ENCODE measurements around the gene VEGFB. TPM values are rescaled to one million over a fixed set of nuclear protein-coding genes. Genes with fewer than 3 reads are reported as not detected.

The VEGFB gene
- total RNA-seq, 1 experiment from 2014 or later: 47.5 TPM

DNA sequence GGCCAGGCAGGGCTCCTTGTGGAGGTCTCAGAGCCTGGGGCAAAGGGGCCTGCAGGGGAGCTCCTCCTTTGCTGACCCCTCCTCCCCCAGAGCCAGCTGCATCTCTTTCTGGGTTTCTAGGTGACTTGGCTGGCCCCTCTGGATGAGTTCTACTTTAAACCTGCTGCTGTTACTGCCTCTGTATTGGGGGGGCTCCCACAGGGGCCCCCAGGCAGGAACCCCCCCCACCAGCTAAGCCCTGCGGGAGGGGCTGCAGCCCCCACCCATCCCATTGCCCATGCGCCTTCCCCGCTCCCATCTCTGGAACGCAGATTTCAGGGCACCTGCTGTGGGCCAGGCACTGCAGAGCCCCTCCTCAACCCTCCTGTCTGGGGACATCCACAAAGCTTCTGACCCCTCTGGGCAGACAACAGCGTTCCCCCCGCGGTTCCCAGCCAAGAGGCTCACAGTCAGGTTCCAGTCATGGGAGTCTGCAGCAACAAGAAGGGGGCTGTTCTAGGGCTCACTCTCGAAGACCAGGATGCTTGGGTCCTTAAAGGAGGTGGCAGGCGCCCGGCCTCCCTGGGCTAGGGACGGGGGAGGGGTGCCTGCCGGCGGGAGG is 16.1 kb downstream of the VEGFB start:
- Histone ChIP-seq H3K4me3 (replicated peaks in 1 of 2; ENCODE audit: low read depth in 1 of 2, low read length in 2 of 2) (peak overlapping the region; percentile 62 to 98), H3K4me1 (ENCODE audit: control insufficient read depth in 1 of 2, insufficient read depth in 2 of 2, low read length in 2 of 2) (peaks cover 24 to 58% of the 10 kb centered on the region in 2 experiments), H3K9me3 (ENCODE audit: control insufficient read depth in 1 of 2, insufficient read depth in 1 of 2, low read depth in 1 of 2, low read length in 2 of 2) (no peaks in the 10 kb centered on the region), H3K36me3 (ENCODE audit: control insufficient read depth in 1 of 2, insufficient read depth in 2 of 2, low read length in 2 of 2) (peaks cover 2 to 13% of the 10 kb centered on the region in 2 experiments; a peak in 2 of 4 replicates), H3K4me2 (ENCODE audit: low read length) (peak overlapping the region; percentile 95), H4K20me1 (ENCODE audit: insufficient read depth) (no peaks in the 10 kb centered on the region), H3K27ac (ENCODE audit: low read depth, low read length) (peak overlapping the region; percentile 89; the same call in 1 of the 2 replicates), H3K9me2 (ENCODE audit: insufficient read depth) (no peaks in the 10 kb centered on the region), H3K9ac (ENCODE audit: low read length) (peak overlapping the region; percentile 97), H2AFZ (ENCODE audit: low read depth, low read length, poor library complexity, severe bottlenecking) (no peak overlapping the region), H3K79me2 (ENCODE audit: insufficient read depth, low read length) (peaks cover 44% of the 10 kb centered on the region), H3K27me3 (ENCODE audit: insufficient read depth, low read length) (no peaks in the 10 kb centered on the region)
- POLR2A ChIA-PET: interaction anchor here (1.0 to 1.6 kb wide), 3 partner anchors 9 to 68 kb away, joined by 4 to 6 read pairs (median 4); partner anchors contain the start of genes FKBP2 and PRDX5
- ATAC-seq (peak; percentile 18), DNase-seq (ENCODE audit: low read depth, low spot score) (no peak)
- RAD21 ChIA-PET (ENCODE audit: low non-redundant PET in 1 of 2, low total read pairs in 2 of 2, uncharacterized antibody in 2 of 2, unreplicated experiment in 2 of 2): no interaction called here
- intact Hi-C loops (cut with micrococcal nuclease): loop anchor here (2.0 kb wide), 1 partner anchor 54 kb away; the partner anchor contains the start of gene ESRRA
- no TSS peak for BruUV-seq (replicated peaks)
- TF ChIP-seq POLR2AphosphoS5 (IDR thresholded peaks at IDR 0.05; ENCODE audit: low read depth, low read length) (no peak), SP1 (IDR thresholded peaks at IDR 0.05; ENCODE audit: low read depth) (no peak), EZH2 (IDR thresholded peaks at IDR 0.05) (no peak), SIN3A (IDR thresholded peaks at IDR 0.05; ENCODE audit: low read depth) (no peak), JUND (IDR thresholded peaks at IDR 0.05) (no peak), EZH2phosphoT487 (IDR thresholded peaks at IDR 0.05; ENCODE audit: borderline replicate concordance) (no peak), YY1 (IDR thresholded peaks at IDR 0.05; ENCODE audit: extremely low read depth, insufficient replicate concordance, low read depth, low read length) (no peak), FOSL1 (IDR thresholded peaks at IDR 0.05; ENCODE audit: low read depth) (no peak), EGR1 (IDR thresholded peaks at IDR 0.05; ENCODE audit: low read depth) (no peak), POLR2A (IDR thresholded peaks at IDR 0.05; ENCODE audit: borderline replicate concordance, extremely low read depth, insufficient read depth, insufficient read length) (no peak), ELF1 (IDR thresholded peaks at IDR 0.05; ENCODE audit: borderline replicate concordance, low read depth) (no peak)
- TF ChIP-seq, protein P1, sequence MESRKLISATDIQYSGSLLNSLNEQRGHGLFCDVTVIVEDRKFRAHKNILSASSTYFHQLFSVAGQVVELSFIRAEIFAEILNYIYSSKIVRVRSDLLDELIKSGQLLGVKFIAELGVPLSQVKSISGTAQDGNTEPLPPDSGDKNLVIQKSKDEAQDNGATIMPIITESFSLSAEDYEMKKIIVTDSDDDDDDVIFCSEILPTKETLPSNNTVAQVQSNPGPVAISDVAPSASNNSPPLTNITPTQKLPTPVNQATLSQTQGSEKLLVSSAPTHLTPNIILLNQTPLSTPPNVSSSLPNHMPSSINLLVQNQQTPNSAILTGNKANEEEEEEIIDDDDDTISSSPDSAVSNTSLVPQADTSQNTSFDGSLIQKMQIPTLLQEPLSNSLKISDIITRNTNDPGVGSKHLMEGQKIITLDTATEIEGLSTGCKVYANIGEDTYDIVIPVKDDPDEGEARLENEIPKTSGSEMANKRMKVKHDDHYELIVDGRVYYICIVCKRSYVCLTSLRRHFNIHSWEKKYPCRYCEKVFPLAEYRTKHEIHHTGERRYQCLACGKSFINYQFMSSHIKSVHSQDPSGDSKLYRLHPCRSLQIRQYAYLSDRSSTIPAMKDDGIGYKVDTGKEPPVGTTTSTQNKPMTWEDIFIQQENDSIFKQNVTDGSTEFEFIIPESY (IDR thresholded peaks at IDR 0.05; ENCODE audit: extremely low read depth, insufficient replicate concordance, low read length): no peak
- TF ChIP-seq, protein P2, sequence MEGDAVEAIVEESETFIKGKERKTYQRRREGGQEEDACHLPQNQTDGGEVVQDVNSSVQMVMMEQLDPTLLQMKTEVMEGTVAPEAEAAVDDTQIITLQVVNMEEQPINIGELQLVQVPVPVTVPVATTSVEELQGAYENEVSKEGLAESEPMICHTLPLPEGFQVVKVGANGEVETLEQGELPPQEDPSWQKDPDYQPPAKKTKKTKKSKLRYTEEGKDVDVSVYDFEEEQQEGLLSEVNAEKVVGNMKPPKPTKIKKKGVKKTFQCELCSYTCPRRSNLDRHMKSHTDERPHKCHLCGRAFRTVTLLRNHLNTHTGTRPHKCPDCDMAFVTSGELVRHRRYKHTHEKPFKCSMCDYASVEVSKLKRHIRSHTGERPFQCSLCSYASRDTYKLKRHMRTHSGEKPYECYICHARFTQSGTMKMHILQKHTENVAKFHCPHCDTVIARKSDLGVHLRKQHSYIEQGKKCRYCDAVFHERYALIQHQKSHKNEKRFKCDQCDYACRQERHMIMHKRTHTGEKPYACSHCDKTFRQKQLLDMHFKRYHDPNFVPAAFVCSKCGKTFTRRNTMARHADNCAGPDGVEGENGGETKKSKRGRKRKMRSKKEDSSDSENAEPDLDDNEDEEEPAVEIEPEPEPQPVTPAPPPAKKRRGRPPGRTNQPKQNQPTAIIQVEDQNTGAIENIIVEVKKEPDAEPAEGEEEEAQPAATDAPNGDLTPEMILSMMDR (IDR thresholded peaks at IDR 0.05 in 2 of 3, conservative IDR thresholded peaks at IDR 0.05 in 1 of 3; ENCODE audit: borderline replicate concordance in 1 of 3, insufficient read depth in 1 of 3, low read depth in 2 of 3, low read length in 2 of 3): no peak
- TF ChIP-seq, protein P3, sequence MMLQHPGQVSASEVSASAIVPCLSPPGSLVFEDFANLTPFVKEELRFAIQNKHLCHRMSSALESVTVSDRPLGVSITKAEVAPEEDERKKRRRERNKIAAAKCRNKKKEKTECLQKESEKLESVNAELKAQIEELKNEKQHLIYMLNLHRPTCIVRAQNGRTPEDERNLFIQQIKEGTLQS (IDR thresholded peaks at IDR 0.05): no peak
- TF ChIP-seq, protein P4, sequence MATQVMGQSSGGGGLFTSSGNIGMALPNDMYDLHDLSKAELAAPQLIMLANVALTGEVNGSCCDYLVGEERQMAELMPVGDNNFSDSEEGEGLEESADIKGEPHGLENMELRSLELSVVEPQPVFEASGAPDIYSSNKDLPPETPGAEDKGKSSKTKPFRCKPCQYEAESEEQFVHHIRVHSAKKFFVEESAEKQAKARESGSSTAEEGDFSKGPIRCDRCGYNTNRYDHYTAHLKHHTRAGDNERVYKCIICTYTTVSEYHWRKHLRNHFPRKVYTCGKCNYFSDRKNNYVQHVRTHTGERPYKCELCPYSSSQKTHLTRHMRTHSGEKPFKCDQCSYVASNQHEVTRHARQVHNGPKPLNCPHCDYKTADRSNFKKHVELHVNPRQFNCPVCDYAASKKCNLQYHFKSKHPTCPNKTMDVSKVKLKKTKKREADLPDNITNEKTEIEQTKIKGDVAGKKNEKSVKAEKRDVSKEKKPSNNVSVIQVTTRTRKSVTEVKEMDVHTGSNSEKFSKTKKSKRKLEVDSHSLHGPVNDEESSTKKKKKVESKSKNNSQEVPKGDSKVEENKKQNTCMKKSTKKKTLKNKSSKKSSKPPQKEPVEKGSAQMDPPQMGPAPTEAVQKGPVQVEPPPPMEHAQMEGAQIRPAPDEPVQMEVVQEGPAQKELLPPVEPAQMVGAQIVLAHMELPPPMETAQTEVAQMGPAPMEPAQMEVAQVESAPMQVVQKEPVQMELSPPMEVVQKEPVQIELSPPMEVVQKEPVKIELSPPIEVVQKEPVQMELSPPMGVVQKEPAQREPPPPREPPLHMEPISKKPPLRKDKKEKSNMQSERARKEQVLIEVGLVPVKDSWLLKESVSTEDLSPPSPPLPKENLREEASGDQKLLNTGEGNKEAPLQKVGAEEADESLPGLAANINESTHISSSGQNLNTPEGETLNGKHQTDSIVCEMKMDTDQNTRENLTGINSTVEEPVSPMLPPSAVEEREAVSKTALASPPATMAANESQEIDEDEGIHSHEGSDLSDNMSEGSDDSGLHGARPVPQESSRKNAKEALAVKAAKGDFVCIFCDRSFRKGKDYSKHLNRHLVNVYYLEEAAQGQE (IDR thresholded peaks at IDR 0.05; ENCODE audit: low read depth): no peak
- CTCF ChIA-PET: interaction anchor here (1.1 to 1.9 kb wide), 6 partner anchors 8 to 106 kb away, joined by 3 to 7 read pairs (median 4); partner anchors contain the start of gene FKBP2
